ENCODE data around the gene VEZT.

DNA sequence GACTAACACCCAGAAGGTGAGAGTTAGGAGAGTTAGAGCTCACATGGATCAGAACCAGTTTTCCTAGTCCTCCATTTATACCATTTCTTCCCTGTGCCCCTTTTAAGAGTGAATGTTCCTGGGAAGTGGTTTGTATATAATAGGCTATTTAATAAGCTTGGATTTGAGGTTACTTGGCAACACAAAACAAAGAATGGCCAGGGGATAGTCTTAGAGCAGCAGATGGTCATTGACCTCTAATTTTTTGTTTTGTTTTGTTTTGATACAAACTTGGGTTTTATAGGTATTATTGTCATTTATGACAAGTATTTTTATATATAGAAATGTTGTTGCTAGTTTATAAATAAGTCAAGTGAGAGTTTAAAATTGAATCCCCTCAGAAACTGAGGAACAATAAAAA, 35.8 kb downstream of the VEZT start:
- TF ChIP-seq CTCF (IDR thresholded peaks at IDR 0.05), result no peak
- TF ChIP-seq POLR2A (IDR thresholded peaks at IDR 0.05), result no peak
